Measurements from ENCODE around the gene GSE1. TPM values are rescaled to one million over a fixed set of nuclear protein-coding genes. Genes with fewer than 3 reads are reported as not detected.

Gene GSE1
- total and polyA plus RNA-seq, 9 of the 15 experiments (the other 6 are each of a cell fraction or from before 2014, with no cell fraction given), result 12.2 to 244 (median 57.9) TPM

DNA sequence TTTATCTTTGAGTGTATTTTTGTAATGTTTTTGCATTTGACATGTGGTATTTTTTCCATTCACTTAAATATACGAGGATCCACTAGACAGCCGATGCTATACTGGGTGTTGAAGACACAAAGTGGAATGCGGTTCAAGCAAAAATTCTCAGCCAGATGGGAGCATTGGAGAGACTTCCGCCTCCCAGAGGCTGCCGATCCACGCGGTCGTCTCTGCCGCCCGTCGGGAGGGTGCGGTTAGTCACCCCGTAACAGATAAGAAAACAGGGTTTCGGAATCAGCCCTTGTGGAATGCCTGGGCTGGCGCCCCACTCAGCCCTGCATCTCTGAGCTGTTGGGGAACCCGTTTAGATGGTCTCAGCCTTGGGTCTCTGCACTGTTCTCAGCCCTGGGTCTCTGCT is 7.3 kb downstream of the GSE1 start (continued):
- TF ChIP-seq ZNF134 (CRISPR knock-in tag; conservative IDR thresholded peaks at IDR 0.05) (no peak), SIN3A (IDR thresholded peaks at IDR 0.05; ENCODE audit: borderline replicate concordance in 2 of 2, control insufficient read depth in 1 of 2, low read depth in 2 of 2, low read length in 2 of 2) (peak in 1 of 2 experiments; percentile 85; a peak in 1 of 4 replicates), ZZZ3 (IDR thresholded peaks at IDR 0.05) (no peak), HEY1 (CRISPR knock-in tag; IDR thresholded peaks at IDR 0.05; ENCODE audit: borderline replicate concordance) (no peak), ELF2 (CRISPR knock-in tag; IDR thresholded peaks at IDR 0.05) (peak; percentile 35; the same call in 1 of the 2 replicates), CSDE1 (IDR thresholded peaks at IDR 0.05) (no peak), ETV6 (IDR thresholded peaks at IDR 0.05; ENCODE audit: borderline replicate concordance in 1 of 2, low read depth in 2 of 2, low read length in 1 of 2) (peak in 1 of 2 experiments; percentile 50; a peak in 1 of 4 replicates), ETV6 (CRISPR knock-in tag; IDR thresholded peaks at IDR 0.05; ENCODE audit: borderline replicate concordance) (no peak), KAT7 (CRISPR knock-in tag; IDR thresholded peaks at IDR 0.05; ENCODE audit: borderline replicate concordance) (no peak), L3MBTL2 (IDR thresholded peaks at IDR 0.05) (peak; percentile 72), CBFA2T3 (IDR thresholded peaks at IDR 0.05) (peak; percentile 42), HDGF (IDR thresholded peaks at IDR 0.05) (0 out of 2 replicates have a peak, but pooled peaks have one; percentile 26), CCNT2 (IDR thresholded peaks at IDR 0.05; ENCODE audit: borderline replicate concordance, extremely low read depth, insufficient read length, low read depth, low read length) (peak; percentile 31), SMARCE1 (IDR thresholded peaks at IDR 0.05) (peak; percentile 59; the same call in 1 of the 2 replicates), EP400 (IDR thresholded peaks at IDR 0.05) (peak; percentile 66; the same call in 1 of the 2 replicates), HDAC2 (IDR thresholded peaks at IDR 0.05) (peak; percentile 63; the same call in 1 of the 2 replicates)
- TF ChIP-seq, protein P1, sequence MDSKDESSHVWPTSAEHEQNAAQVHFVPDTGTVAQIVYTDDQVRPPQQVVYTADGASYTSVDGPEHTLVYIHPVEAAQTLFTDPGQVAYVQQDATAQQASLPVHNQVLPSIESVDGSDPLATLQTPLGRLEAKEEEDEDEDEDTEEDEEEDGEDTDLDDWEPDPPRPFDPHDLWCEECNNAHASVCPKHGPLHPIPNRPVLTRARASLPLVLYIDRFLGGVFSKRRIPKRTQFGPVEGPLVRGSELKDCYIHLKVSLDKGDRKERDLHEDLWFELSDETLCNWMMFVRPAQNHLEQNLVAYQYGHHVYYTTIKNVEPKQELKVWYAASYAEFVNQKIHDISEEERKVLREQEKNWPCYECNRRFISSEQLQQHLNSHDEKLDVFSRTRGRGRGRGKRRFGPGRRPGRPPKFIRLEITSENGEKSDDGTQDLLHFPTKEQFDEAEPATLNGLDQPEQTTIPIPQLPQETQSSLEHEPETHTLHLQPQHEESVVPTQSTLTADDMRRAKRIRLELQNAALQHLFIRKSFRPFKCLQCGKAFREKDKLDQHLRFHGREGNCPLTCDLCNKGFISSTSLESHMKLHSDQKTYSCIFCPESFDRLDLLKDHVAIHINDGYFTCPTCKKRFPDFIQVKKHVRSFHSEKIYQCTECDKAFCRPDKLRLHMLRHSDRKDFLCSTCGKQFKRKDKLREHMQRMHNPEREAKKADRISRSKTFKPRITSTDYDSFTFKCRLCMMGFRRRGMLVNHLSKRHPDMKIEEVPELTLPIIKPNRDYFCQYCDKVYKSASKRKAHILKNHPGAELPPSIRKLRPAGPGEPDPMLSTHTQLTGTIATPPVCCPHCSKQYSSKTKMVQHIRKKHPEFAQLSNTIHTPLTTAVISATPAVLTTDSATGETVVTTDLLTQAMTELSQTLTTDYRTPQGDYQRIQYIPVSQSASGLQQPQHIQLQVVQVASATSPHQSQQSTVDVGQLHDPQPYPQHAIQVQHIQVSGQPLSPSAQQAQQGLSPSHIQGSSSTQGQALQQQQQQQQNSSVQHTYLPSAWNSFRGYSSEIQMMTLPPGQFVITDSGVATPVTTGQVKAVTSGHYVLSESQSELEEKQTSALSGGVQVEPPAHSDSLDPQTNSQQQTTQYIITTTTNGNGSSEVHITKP (IDR thresholded peaks at IDR 0.05; ENCODE audit: partially characterized antibody), result peak; percentile 23
- TF ChIP-seq, protein P2, sequence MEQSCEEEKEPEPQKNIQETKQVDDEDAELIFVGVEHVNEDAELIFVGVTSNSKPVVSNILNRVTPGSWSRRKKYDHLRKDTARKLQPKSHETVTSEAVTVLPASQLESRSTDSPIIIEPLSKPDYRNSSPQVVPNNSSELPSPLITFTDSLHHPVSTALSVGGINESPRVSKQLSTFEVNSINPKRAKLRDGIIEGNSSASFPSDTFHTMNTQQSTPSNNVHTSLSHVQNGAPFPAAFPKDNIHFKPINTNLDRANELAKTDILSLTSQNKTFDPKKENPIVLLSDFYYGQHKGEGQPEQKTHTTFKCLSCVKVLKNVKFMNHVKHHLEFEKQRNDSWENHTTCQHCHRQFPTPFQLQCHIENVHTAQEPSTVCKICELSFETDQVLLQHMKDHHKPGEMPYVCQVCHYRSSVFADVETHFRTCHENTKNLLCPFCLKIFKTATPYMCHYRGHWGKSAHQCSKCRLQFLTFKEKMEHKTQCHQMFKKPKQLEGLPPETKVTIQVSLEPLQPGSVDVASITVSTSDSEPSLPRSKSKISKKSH (CRISPR knock-in tag; IDR thresholded peaks at IDR 0.05), result no peak
- TF ChIP-seq, protein P3, sequence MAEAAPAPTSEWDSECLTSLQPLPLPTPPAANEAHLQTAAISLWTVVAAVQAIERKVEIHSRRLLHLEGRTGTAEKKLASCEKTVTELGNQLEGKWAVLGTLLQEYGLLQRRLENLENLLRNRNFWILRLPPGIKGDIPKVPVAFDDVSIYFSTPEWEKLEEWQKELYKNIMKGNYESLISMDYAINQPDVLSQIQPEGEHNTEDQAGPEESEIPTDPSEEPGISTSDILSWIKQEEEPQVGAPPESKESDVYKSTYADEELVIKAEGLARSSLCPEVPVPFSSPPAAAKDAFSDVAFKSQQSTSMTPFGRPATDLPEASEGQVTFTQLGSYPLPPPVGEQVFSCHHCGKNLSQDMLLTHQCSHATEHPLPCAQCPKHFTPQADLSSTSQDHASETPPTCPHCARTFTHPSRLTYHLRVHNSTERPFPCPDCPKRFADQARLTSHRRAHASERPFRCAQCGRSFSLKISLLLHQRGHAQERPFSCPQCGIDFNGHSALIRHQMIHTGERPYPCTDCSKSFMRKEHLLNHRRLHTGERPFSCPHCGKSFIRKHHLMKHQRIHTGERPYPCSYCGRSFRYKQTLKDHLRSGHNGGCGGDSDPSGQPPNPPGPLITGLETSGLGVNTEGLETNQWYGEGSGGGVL (CRISPR knock-in tag; IDR thresholded peaks at IDR 0.05), result no peak
- TF ChIP-seq, protein P4, sequence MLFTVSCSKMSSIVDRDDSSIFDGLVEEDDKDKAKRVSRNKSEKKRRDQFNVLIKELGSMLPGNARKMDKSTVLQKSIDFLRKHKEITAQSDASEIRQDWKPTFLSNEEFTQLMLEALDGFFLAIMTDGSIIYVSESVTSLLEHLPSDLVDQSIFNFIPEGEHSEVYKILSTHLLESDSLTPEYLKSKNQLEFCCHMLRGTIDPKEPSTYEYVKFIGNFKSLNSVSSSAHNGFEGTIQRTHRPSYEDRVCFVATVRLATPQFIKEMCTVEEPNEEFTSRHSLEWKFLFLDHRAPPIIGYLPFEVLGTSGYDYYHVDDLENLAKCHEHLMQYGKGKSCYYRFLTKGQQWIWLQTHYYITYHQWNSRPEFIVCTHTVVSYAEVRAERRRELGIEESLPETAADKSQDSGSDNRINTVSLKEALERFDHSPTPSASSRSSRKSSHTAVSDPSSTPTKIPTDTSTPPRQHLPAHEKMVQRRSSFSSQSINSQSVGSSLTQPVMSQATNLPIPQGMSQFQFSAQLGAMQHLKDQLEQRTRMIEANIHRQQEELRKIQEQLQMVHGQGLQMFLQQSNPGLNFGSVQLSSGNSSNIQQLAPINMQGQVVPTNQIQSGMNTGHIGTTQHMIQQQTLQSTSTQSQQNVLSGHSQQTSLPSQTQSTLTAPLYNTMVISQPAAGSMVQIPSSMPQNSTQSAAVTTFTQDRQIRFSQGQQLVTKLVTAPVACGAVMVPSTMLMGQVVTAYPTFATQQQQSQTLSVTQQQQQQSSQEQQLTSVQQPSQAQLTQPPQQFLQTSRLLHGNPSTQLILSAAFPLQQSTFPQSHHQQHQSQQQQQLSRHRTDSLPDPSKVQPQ (CRISPR knock-in tag; IDR thresholded peaks at IDR 0.05; ENCODE audit: borderline replicate concordance), result no peak
